ENCODE results near the gene RASGRF2. TPM values are rescaled to one million over a fixed set of nuclear protein-coding genes. Genes with fewer than 3 reads are reported as not detected.

The RASGRF2 gene
- total RNA-seq, 4 donors from 2014 or later: 19.5 to 45.3 (median 34.6) TPM

GRCh38 chr5:80990971-80991370 is 30.8 kb downstream of the RASGRF2 start:
- Histone ChIP-seq H3K27me3 (no peaks in the 10 kb centered on the region), H3K4me3 (no peak overlapping the region), H3K4me1 (peaks cover 0 to 5% (median 2%) of the 10 kb centered on the region in 4 donors), H3K9me3 (no peaks in the 10 kb centered on the region), H3K27ac (no peak overlapping the region), H3K36me3 (no peaks in the 10 kb centered on the region)
- 92 to 94% methylated on average over 1 of the region's 1 CpG for WGBS, 2 donors
- TF ChIP-seq POLR2A (IDR thresholded peaks at IDR 0.05) (no peak), CTCF (IDR thresholded peaks at IDR 0.05) (no peak)
- DNase-seq (ENCODE audit: low spot score in 2 of 2): no peak

GRCh38 chr5:80995908-80996307 is 35.7 kb downstream of the RASGRF2 start:
- Histone ChIP-seq H3K27me3 (no peaks in the 10 kb centered on the region), H3K27ac (no peak overlapping the region), H3K4me1 (no peaks in the 10 kb centered on the region), H3K4me3 (no peak overlapping the region), H3K36me3 (no peaks in the 10 kb centered on the region), H3K9me3 (no peaks in the 10 kb centered on the region)
- DNase-seq (ENCODE audit: low spot score in 2 of 2): no peak
- no peak for TF ChIP-seq POLR2A (IDR thresholded peaks at IDR 0.05)
- no peak for TF ChIP-seq EP300 (IDR thresholded peaks at IDR 0.05)
- TF ChIP-seq CTCF (IDR thresholded peaks at IDR 0.05): no peak
- WGBS, 2 donors: 91 to 94% methylated on average over 2 of the region's 2 CpGs

- Histone ChIP-seq H3K4me3 (no peak overlapping the region), H3K36me3 (no peaks in the 10 kb centered on the region), H3K27ac (no peak overlapping the region), H3K4me1 (no peaks in the 10 kb centered on the region), H3K27me3 (no peaks in the 10 kb centered on the region), H3K9me3 (no peaks in the 10 kb centered on the region)
- DNase-seq (ENCODE audit: low spot score in 2 of 2): no peak
- 61 to 65% methylated on average over 5 of the region's 5 CpGs for WGBS, 2 donors
- no peak for TF ChIP-seq POLR2A (IDR thresholded peaks at IDR 0.05)
- no peak for TF ChIP-seq EP300 (IDR thresholded peaks at IDR 0.05)
- no peak for TF ChIP-seq CTCF (IDR thresholded peaks at IDR 0.05)
Observed at GRCh38 chr5:80998590-80998979, 38.4 kb downstream of the RASGRF2 start.

GRCh38 chr5:81003811-81004386 is 43.7 kb downstream of the RASGRF2 start:
- DNase-seq (ENCODE audit: low spot score in 2 of 2): no peak
- 33 to 55% methylated on average over 4 of the region's 4 CpGs for WGBS, 2 donors
- TF ChIP-seq POLR2A (IDR thresholded peaks at IDR 0.05) (no peak), EP300 (IDR thresholded peaks at IDR 0.05) (no peak), CTCF (IDR thresholded peaks at IDR 0.05) (no peak)
- Histone ChIP-seq H3K27ac (peak overlapping the region in 3 of 4 donors; percentile 5 to 32 (median 17)), H3K4me1 (peaks cover 0 to 8% (median 0%) of the 10 kb centered on the region in 4 donors), H3K36me3 (no peaks in the 10 kb centered on the region), H3K4me3 (no peak overlapping the region), H3K9me3 (no peaks in the 10 kb centered on the region), H3K27me3 (no peaks in the 10 kb centered on the region)

- 72 to 75% methylated on average over 4 of the region's 4 CpGs for WGBS, 2 donors
- no peak for TF ChIP-seq CTCF (IDR thresholded peaks at IDR 0.05)
- TF ChIP-seq POLR2A (IDR thresholded peaks at IDR 0.05): no peak
- TF ChIP-seq EP300 (IDR thresholded peaks at IDR 0.05): no peak
- Histone ChIP-seq H3K9me3 (no peaks in the 10 kb centered on the region), H3K36me3 (no peaks in the 10 kb centered on the region), H3K27me3 (no peaks in the 10 kb centered on the region), H3K27ac (no peak overlapping the region), H3K4me3 (no peak overlapping the region), H3K4me1 (peaks cover 0 to 8% (median 0%) of the 10 kb centered on the region in 4 donors)
- DNase-seq (ENCODE audit: low spot score in 2 of 2): no peak
Observed at GRCh38 chr5:81005708-81006107, 45.5 kb downstream of the RASGRF2 start.
